HCT116 (cell line): Measurements from ENCODE around the gene GALNT18. TPM values are rescaled to one million over a fixed set of nuclear protein-coding genes. Genes with fewer than 3 reads are reported as not detected.

Source experiments
- ATAC-seq: fragments of 200-7000 bp; cut with Tn5 transposase; 2 replicates; pipeline ENCODE4 v1.9.1; 2020; ENCODE audit warnings: mild to moderate bottlenecking, moderate library complexity
- BruUV-seq: library from RNA; stranded (reverse); fragments of 400-500 nt; replicated peaks from 2 replicates; lab custom pipeline; 2021; lab: Mats Ljungman, UMichigan
- CTCF ChIA-PET: fragments of 300-600 bp; sonication (Branson Sonifier 250); formaldehyde crosslinking; loops from one replicate; lab custom pipeline; 2021; ENCODE audit warnings: antibody characterized with exemption; lab: Charles Lee
- POLR2A ChIA-PET: fragments of 300-600, 350-600 bp; sonication (Branson Sonifier 250); formaldehyde crosslinking; loops from one replicate; lab custom pipeline; 2021; ENCODE audit warnings: antibody characterized with exemption; lab: Charles Lee
- RAD21 ChIA-PET, 2 experiments: fragments of 300-600 bp; sonication (Branson Sonifier 250); formaldehyde crosslinking; loops; one replicate each; lab custom pipeline; 2023; ENCODE audit warnings: low total read pairs in 2 of 2; ENCODE audit not compliant: uncharacterized antibody in 2 of 2, unreplicated experiment in 2 of 2, low non-redundant PET in 1 of 2; lab: Charles Lee
- DNase-seq: peaks from one replicate; pipeline ENCODE4 v3.0.0-alpha.2; 2010; ENCODE audit warnings: low read depth, low spot score
- H2AFZ ChIP-seq: fragments of 200-600 bp; shearing (Covaris generic), sonication (generic); 2 replicates; pipeline ENCODE4 v1.6.1; 2017; ENCODE audit warnings: low read depth, mixed run types, mixed read lengths, antibody characterized with exemption, low read length; ENCODE audit not compliant: poor library complexity, severe bottlenecking
- H3K27ac ChIP-seq: 2 replicates; pipeline ENCODE4 v1.5.1; 2012; ENCODE audit warnings: low read depth, low read length
- H3K27me3 ChIP-seq: fragments of 200-600 bp; sonication (generic); 2 replicates; pipeline ENCODE4 v1.6.1; 2016; ENCODE audit warnings: mixed run types, low read length, mixed read lengths; ENCODE audit not compliant: insufficient read depth
- H3K36me3 ChIP-seq, 2 experiments: fragments of 200-500 bp in 1 of 2; fragments of 200-600 bp in 1 of 2; sonication (Bioruptor generic) in 1 of 2; sonication (generic) in 1 of 2; 2 replicates each; pipeline versions ENCODE4 v1.5.1 to v1.6.1; 2014 to 2016; ENCODE audit warnings: low read length in 2 of 2, inconsistent platforms in 1 of 2, mixed read lengths in 1 of 2, mixed run types in 1 of 2; ENCODE audit not compliant: insufficient read depth in 2 of 2, control insufficient read depth in 1 of 2
- H3K4me1 ChIP-seq, 2 experiments: fragments of 200-600 bp in 1 of 2; sonication (generic) in 1 of 2; 2 replicates each; pipeline versions ENCODE4 v1.5.1 to v1.6.1; 2012 to 2017; ENCODE audit warnings: low read length in 2 of 2, inconsistent platforms in 1 of 2, mild to moderate bottlenecking in 1 of 2, mixed read lengths in 1 of 2, mixed run types in 1 of 2, moderate library complexity in 1 of 2; ENCODE audit not compliant: insufficient read depth in 2 of 2, control insufficient read depth in 1 of 2
- H3K4me2 ChIP-seq: fragments of 200-600 bp; sonication (generic); 2 replicates; pipeline ENCODE4 v1.6.1; 2017; ENCODE audit warnings: mixed run types, low read length, mixed read lengths
- H3K4me3 ChIP-seq, 2 experiments: fragments of 200-600 bp in 1 of 2; sonication (generic) in 1 of 2; replicated peaks in 1 of 2; 2 replicates each; pipeline ENCODE4 v1.5.1; 2011 to 2016; ENCODE audit warnings: low read length in 2 of 2, control low read depth in 1 of 2, low read depth in 1 of 2, mild to moderate bottlenecking in 1 of 2, mixed read lengths in 1 of 2, mixed run types in 1 of 2
- H3K79me2 ChIP-seq: fragments of 200-600 bp; sonication (generic); 2 replicates; pipeline ENCODE4 v1.6.1; 2017; ENCODE audit warnings: mild to moderate bottlenecking, mixed run types, low read length, moderate library complexity, mixed read lengths; ENCODE audit not compliant: insufficient read depth
- H3K9ac ChIP-seq: fragments of 200-600 bp; sonication (generic); 2 replicates; pipeline ENCODE4 v1.6.1; 2016; ENCODE audit warnings: low read length, mixed read lengths
- H3K9me2 ChIP-seq: fragments of 200-600 bp; sonication (generic), shearing (Covaris generic); 2 replicates; pipeline ENCODE4 v1.6.1; 2017; ENCODE audit warnings: mixed run types, mild to moderate bottlenecking, moderate library complexity; ENCODE audit not compliant: insufficient read depth
- H3K9me3 ChIP-seq, 2 experiments: fragments of 200-500 bp in 1 of 2; fragments of 200-600 bp in 1 of 2; sonication (Bioruptor generic) in 1 of 2; sonication (generic) in 1 of 2; 2 replicates each; pipeline ENCODE4 v1.6.1; 2014 to 2017; ENCODE audit warnings: low read length in 2 of 2, mixed read lengths in 2 of 2, inconsistent platforms in 1 of 2, low read depth in 1 of 2, mild to moderate bottlenecking in 1 of 2, mixed run types in 1 of 2, moderate library complexity in 1 of 2; ENCODE audit not compliant: control insufficient read depth in 1 of 2, insufficient read depth in 1 of 2
- H4K20me1 ChIP-seq: fragments of 200-600 bp; sonication (generic), shearing (Covaris generic); 2 replicates; pipeline ENCODE4 v1.6.1; 2017; ENCODE audit warnings: mixed run types, mild to moderate bottlenecking, moderate library complexity; ENCODE audit not compliant: insufficient read depth
- ATF3 ChIP-seq: IDR thresholded peaks from 2 replicates; pipeline ENCODE4 v1.6.1; 2012
- CEBPB ChIP-seq: IDR thresholded peaks from 2 replicates; pipeline ENCODE4 v1.6.1; 2012; ENCODE audit warnings: low read depth
- CTCF ChIP-seq, 3 experiments: fragments of 200-600 bp in 1 of 3; sonication (generic) in 1 of 3; IDR thresholded peaks in 2 of 3; conservative IDR thresholded peaks in 1 of 3; 2 replicates each; pipeline ENCODE4 v1.5.1; 2012 to 2017; ENCODE audit warnings: low read depth in 2 of 3, low read length in 2 of 3, antibody characterized with exemption in 1 of 3, borderline replicate concordance in 1 of 3, control low read depth in 1 of 3, mild to moderate bottlenecking in 1 of 3, mixed read lengths in 1 of 3, mixed run types in 1 of 3, moderate library complexity in 1 of 3; ENCODE audit not compliant: insufficient read depth in 1 of 3
- ELF1 ChIP-seq: IDR thresholded peaks from 2 replicates; pipeline ENCODE4 v1.6.1; 2012; ENCODE audit warnings: low read depth, borderline replicate concordance
- EZH2 ChIP-seq: fragments of 200-600 bp; sonication (generic); IDR thresholded peaks from 2 replicates; pipeline ENCODE4 v1.6.1; 2017; ENCODE audit warnings: antibody characterized with exemption, mixed run types
- FOSL1 ChIP-seq: IDR thresholded peaks from 2 replicates; pipeline ENCODE4 v1.6.1; 2012; ENCODE audit warnings: low read depth
- REST ChIP-seq: IDR thresholded peaks from 2 replicates; pipeline ENCODE4 v1.6.1; 2012; ENCODE audit warnings: low read depth
- SIN3A ChIP-seq: IDR thresholded peaks from 2 replicates; pipeline ENCODE4 v1.6.1; 2012; ENCODE audit warnings: low read depth
- SP1 ChIP-seq: IDR thresholded peaks from 2 replicates; pipeline ENCODE4 v1.6.1; 2012; ENCODE audit warnings: low read depth
- SRF ChIP-seq: IDR thresholded peaks from 2 replicates; pipeline ENCODE4 v1.6.1; 2012; ENCODE audit warnings: low read depth
- YY1 ChIP-seq: IDR thresholded peaks from 2 replicates; pipeline ENCODE4 v1.6.1; 2011; ENCODE audit warnings: low read length, low read depth, moderate library complexity, mild to moderate bottlenecking; ENCODE audit not compliant: insufficient replicate concordance; ENCODE audit errors: extremely low read depth
- ZFX ChIP-seq: fragments of 450-650 bp; IDR thresholded peaks from 2 replicates; pipeline ENCODE4 v1.6.1; 2017
- intact Hi-C: fragments of 100-400 bp; cut with micrococcal nuclease; formaldehyde crosslinking; loops from 2 replicates; pipeline ENCODE4 v1.10.0; 2022
- total RNA-seq: library from RNA; stranded (reverse); gene quantifications from one replicate; pipeline ENCODE4 v1.2.1, GENCODE V29; 2021; ENCODE audit not compliant: unreplicated experiment

GALNT18 gene
- total RNA-seq, 1 experiment from 2014 or later, result 19.9 TPM

GRCh38 chr11:11442791-11443190, 179.0 kb downstream of the GALNT18 start:
- H3K4me3 ChIP-seq, result no peak overlapping the region
- H2AFZ ChIP-seq, result no peak overlapping the region
- no peak overlapping the region for H3K9ac ChIP-seq
- no peak for DNase-seq
- no peaks in the 10 kb centered on the region for H3K27me3 ChIP-seq
- no peak for ATAC-seq
- BruUV-seq, result no TSS peak
- H3K4me1 ChIP-seq, result peaks cover 11 to 15% of the 10 kb centered on the region in 2 experiments; a peak in 3 of 4 replicates
- TF ChIP-seq SRF (no peak), SIN3A (no peak), ATF3 (no peak), CTCF (IDR thresholded peaks at IDR 0.05 in 2 of 3, conservative IDR thresholded peaks at IDR 0.05 in 1 of 3; ENCODE audit: borderline replicate concordance in 1 of 3, insufficient read depth in 1 of 3, low read depth in 2 of 3, low read length in 2 of 3) (no peak), REST (no peak), CEBPB (no peak), EZH2 (no peak), SP1 (no peak), ELF1 (no peak), FOSL1 (no peak), ZFX (no peak), YY1 (no peak)
- H3K4me2 ChIP-seq, result no peak overlapping the region
- POLR2A ChIA-PET, result no interaction called here
- no peaks in the 10 kb centered on the region for H4K20me1 ChIP-seq
- CTCF ChIA-PET, result no interaction called here
- no peaks in the 10 kb centered on the region for H3K36me3 ChIP-seq
- H3K79me2 ChIP-seq, result no peaks in the 10 kb centered on the region
- H3K27ac ChIP-seq, result no peak overlapping the region
- intact Hi-C loops, result no loop called here
- H3K9me3 ChIP-seq, result no peaks in the 10 kb centered on the region
- no peaks in the 10 kb centered on the region for H3K9me2 ChIP-seq
- RAD21 ChIA-PET, result no interaction called here
